HCT116 (cell line): Measurements from ENCODE around the gene AFAP1. TPM values are rescaled to one million over a fixed set of nuclear protein-coding genes. Genes with fewer than 3 reads are reported as not detected.

Source experiments
- ATAC-seq: fragments of 200-7000 bp; cut with Tn5 transposase; 2 replicates; pipeline ENCODE4 v1.9.1; 2020; ENCODE audit warnings: mild to moderate bottlenecking, moderate library complexity
- BruUV-seq: library from RNA; stranded (reverse); fragments of 400-500 nt; replicated peaks from 2 replicates; lab custom pipeline; 2021; lab: Mats Ljungman, UMichigan
- CTCF ChIA-PET: fragments of 300-600 bp; sonication (Branson Sonifier 250); formaldehyde crosslinking; loops from one replicate; lab custom pipeline; 2021; ENCODE audit warnings: antibody characterized with exemption; lab: Charles Lee
- POLR2A ChIA-PET: fragments of 300-600, 350-600 bp; sonication (Branson Sonifier 250); formaldehyde crosslinking; loops from one replicate; lab custom pipeline; 2021; ENCODE audit warnings: antibody characterized with exemption; lab: Charles Lee
- RAD21 ChIA-PET, 2 experiments: fragments of 300-600 bp; sonication (Branson Sonifier 250); formaldehyde crosslinking; loops; one replicate each; lab custom pipeline; 2023; ENCODE audit warnings: low total read pairs in 2 of 2; ENCODE audit not compliant: uncharacterized antibody in 2 of 2, unreplicated experiment in 2 of 2, low non-redundant PET in 1 of 2; lab: Charles Lee
- DNase-seq: peaks from one replicate; pipeline ENCODE4 v3.0.0-alpha.2; 2010; ENCODE audit warnings: low read depth, low spot score
- H2AFZ ChIP-seq: fragments of 200-600 bp; shearing (Covaris generic), sonication (generic); 2 replicates; pipeline ENCODE4 v1.6.1; 2017; ENCODE audit warnings: low read depth, mixed run types, mixed read lengths, antibody characterized with exemption, low read length; ENCODE audit not compliant: poor library complexity, severe bottlenecking
- H3K27ac ChIP-seq: 2 replicates; pipeline ENCODE4 v1.5.1; 2012; ENCODE audit warnings: low read depth, low read length
- H3K27me3 ChIP-seq: fragments of 200-600 bp; sonication (generic); 2 replicates; pipeline ENCODE4 v1.6.1; 2016; ENCODE audit warnings: mixed run types, low read length, mixed read lengths; ENCODE audit not compliant: insufficient read depth
- H3K36me3 ChIP-seq, 2 experiments: fragments of 200-500 bp in 1 of 2; fragments of 200-600 bp in 1 of 2; sonication (Bioruptor generic) in 1 of 2; sonication (generic) in 1 of 2; 2 replicates each; pipeline versions ENCODE4 v1.5.1 to v1.6.1; 2014 to 2016; ENCODE audit warnings: low read length in 2 of 2, inconsistent platforms in 1 of 2, mixed read lengths in 1 of 2, mixed run types in 1 of 2; ENCODE audit not compliant: insufficient read depth in 2 of 2, control insufficient read depth in 1 of 2
- H3K4me1 ChIP-seq, 2 experiments: fragments of 200-600 bp in 1 of 2; sonication (generic) in 1 of 2; 2 replicates each; pipeline versions ENCODE4 v1.5.1 to v1.6.1; 2012 to 2017; ENCODE audit warnings: low read length in 2 of 2, inconsistent platforms in 1 of 2, mild to moderate bottlenecking in 1 of 2, mixed read lengths in 1 of 2, mixed run types in 1 of 2, moderate library complexity in 1 of 2; ENCODE audit not compliant: insufficient read depth in 2 of 2, control insufficient read depth in 1 of 2
- H3K4me2 ChIP-seq: fragments of 200-600 bp; sonication (generic); 2 replicates; pipeline ENCODE4 v1.6.1; 2017; ENCODE audit warnings: mixed run types, low read length, mixed read lengths
- H3K4me3 ChIP-seq, 2 experiments: fragments of 200-600 bp in 1 of 2; sonication (generic) in 1 of 2; replicated peaks in 1 of 2; 2 replicates each; pipeline ENCODE4 v1.5.1; 2011 to 2016; ENCODE audit warnings: low read length in 2 of 2, control low read depth in 1 of 2, low read depth in 1 of 2, mild to moderate bottlenecking in 1 of 2, mixed read lengths in 1 of 2, mixed run types in 1 of 2
- H3K79me2 ChIP-seq: fragments of 200-600 bp; sonication (generic); 2 replicates; pipeline ENCODE4 v1.6.1; 2017; ENCODE audit warnings: mild to moderate bottlenecking, mixed run types, low read length, moderate library complexity, mixed read lengths; ENCODE audit not compliant: insufficient read depth
- H3K9ac ChIP-seq: fragments of 200-600 bp; sonication (generic); 2 replicates; pipeline ENCODE4 v1.6.1; 2016; ENCODE audit warnings: low read length, mixed read lengths
- H3K9me2 ChIP-seq: fragments of 200-600 bp; sonication (generic), shearing (Covaris generic); 2 replicates; pipeline ENCODE4 v1.6.1; 2017; ENCODE audit warnings: mixed run types, mild to moderate bottlenecking, moderate library complexity; ENCODE audit not compliant: insufficient read depth
- H3K9me3 ChIP-seq, 2 experiments: fragments of 200-500 bp in 1 of 2; fragments of 200-600 bp in 1 of 2; sonication (Bioruptor generic) in 1 of 2; sonication (generic) in 1 of 2; 2 replicates each; pipeline ENCODE4 v1.6.1; 2014 to 2017; ENCODE audit warnings: low read length in 2 of 2, mixed read lengths in 2 of 2, inconsistent platforms in 1 of 2, low read depth in 1 of 2, mild to moderate bottlenecking in 1 of 2, mixed run types in 1 of 2, moderate library complexity in 1 of 2; ENCODE audit not compliant: control insufficient read depth in 1 of 2, insufficient read depth in 1 of 2
- H4K20me1 ChIP-seq: fragments of 200-600 bp; sonication (generic), shearing (Covaris generic); 2 replicates; pipeline ENCODE4 v1.6.1; 2017; ENCODE audit warnings: mixed run types, mild to moderate bottlenecking, moderate library complexity; ENCODE audit not compliant: insufficient read depth
- EZH2 ChIP-seq: fragments of 200-600 bp; sonication (generic); IDR thresholded peaks from 2 replicates; pipeline ENCODE4 v1.6.1; 2017; ENCODE audit warnings: antibody characterized with exemption, mixed run types
- JUND ChIP-seq: IDR thresholded peaks from 2 replicates; pipeline ENCODE4 v1.6.1; 2012
- POLR2AphosphoS5 ChIP-seq: IDR thresholded peaks from 2 replicates; pipeline ENCODE4 v1.6.1; 2011; ENCODE audit warnings: mild to moderate bottlenecking, low read depth, low read length, moderate library complexity
- SIN3A ChIP-seq: IDR thresholded peaks from 2 replicates; pipeline ENCODE4 v1.6.1; 2012; ENCODE audit warnings: low read depth
- SP1 ChIP-seq: IDR thresholded peaks from 2 replicates; pipeline ENCODE4 v1.6.1; 2012; ENCODE audit warnings: low read depth
- SRF ChIP-seq: IDR thresholded peaks from 2 replicates; pipeline ENCODE4 v1.6.1; 2012; ENCODE audit warnings: low read depth
- intact Hi-C: fragments of 100-400 bp; cut with micrococcal nuclease; formaldehyde crosslinking; loops from 2 replicates; pipeline ENCODE4 v1.10.0; 2022
- total RNA-seq: library from RNA; stranded (reverse); gene quantifications from one replicate; pipeline ENCODE4 v1.2.1, GENCODE V29; 2021; ENCODE audit not compliant: unreplicated experiment
- TF ChIP-seq, protein P1 (sequence below): IDR thresholded peaks from 2 replicates; pipeline ENCODE4 v1.6.1; 2012; ENCODE audit warnings: low read depth
- TF ChIP-seq, protein P2 (sequence below): IDR thresholded peaks from 2 replicates; pipeline ENCODE4 v1.6.1; 2012
- TF ChIP-seq, protein P3 (sequence below): IDR thresholded peaks from 2 replicates; pipeline ENCODE4 v1.6.1; 2011; ENCODE audit warnings: mild to moderate bottlenecking, low read length, moderate library complexity; ENCODE audit not compliant: insufficient replicate concordance; ENCODE audit errors: extremely low read depth

Gene AFAP1
- total RNA-seq, 1 experiment from 2014 or later = 19.4 TPM

DNA sequence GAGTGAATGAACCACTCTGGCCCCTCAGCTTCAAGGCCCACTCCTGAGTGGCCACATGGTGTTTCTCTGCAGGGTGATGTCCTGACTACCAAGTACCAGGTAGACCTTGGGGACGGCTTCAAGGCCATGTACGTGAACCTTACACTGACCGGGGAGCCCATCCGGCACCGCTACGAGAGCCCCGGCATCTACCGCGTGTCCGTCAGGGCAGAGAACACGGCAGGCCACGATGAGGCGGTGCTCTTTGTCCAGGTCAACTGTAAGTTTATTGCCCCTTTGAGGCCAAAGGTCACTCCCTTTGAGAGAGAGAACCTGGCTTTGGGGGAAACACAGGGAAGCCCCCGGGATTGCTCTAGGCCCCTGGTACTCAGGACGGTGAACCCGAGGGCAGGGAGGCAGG, 216.0 kb downstream of the AFAP1 start (continued):
- TF ChIP-seq, protein P1, sequence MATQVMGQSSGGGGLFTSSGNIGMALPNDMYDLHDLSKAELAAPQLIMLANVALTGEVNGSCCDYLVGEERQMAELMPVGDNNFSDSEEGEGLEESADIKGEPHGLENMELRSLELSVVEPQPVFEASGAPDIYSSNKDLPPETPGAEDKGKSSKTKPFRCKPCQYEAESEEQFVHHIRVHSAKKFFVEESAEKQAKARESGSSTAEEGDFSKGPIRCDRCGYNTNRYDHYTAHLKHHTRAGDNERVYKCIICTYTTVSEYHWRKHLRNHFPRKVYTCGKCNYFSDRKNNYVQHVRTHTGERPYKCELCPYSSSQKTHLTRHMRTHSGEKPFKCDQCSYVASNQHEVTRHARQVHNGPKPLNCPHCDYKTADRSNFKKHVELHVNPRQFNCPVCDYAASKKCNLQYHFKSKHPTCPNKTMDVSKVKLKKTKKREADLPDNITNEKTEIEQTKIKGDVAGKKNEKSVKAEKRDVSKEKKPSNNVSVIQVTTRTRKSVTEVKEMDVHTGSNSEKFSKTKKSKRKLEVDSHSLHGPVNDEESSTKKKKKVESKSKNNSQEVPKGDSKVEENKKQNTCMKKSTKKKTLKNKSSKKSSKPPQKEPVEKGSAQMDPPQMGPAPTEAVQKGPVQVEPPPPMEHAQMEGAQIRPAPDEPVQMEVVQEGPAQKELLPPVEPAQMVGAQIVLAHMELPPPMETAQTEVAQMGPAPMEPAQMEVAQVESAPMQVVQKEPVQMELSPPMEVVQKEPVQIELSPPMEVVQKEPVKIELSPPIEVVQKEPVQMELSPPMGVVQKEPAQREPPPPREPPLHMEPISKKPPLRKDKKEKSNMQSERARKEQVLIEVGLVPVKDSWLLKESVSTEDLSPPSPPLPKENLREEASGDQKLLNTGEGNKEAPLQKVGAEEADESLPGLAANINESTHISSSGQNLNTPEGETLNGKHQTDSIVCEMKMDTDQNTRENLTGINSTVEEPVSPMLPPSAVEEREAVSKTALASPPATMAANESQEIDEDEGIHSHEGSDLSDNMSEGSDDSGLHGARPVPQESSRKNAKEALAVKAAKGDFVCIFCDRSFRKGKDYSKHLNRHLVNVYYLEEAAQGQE = no peak
- TF ChIP-seq SP1 (no peak), POLR2AphosphoS5 (no peak), SIN3A (no peak), EZH2 (no peak), SRF (no peak)
- TF ChIP-seq, protein P2, sequence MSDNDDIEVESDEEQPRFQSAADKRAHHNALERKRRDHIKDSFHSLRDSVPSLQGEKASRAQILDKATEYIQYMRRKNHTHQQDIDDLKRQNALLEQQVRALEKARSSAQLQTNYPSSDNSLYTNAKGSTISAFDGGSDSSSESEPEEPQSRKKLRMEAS = no peak

DNA sequence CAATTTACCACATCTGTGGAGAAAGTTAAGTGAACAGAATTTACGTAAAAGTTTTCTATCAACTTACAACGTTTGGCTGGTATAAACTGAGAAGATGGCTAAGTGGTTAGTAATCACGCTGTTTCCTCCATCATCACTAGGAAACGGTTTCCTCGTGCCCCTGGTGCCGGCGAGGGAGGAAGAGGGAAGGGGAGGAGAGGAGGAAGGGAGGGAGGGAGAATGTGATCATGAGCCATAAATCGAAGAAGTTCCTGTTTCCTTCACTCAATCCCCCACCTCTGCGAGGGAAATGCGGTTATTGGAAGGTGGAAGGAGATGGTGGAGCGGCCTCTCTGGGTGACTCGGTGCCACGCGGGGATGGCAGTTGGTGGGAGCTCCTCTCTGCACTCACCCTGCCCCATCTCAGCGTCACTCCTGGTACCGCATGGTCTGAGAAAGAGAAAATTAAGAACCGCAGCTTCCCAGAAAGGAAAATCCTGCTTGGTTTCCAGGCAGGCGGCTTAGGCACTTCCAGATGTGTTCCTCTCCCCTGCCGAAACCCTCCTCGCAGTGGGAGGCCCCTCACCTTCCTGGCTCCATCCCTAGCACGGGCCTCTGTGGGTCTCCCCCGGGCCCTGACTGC, 216.8 kb downstream of the AFAP1 start:
- ChIA-PET CTCF (interaction anchor here (0.6 kb wide), 1 partner anchor 265 kb away, joined by 3 read pairs; no protein-coding TSS in a partner anchor), POLR2A (no interaction called here)

More for the DNA sequence above, 216.8 kb downstream of the AFAP1 start:
- Histone ChIP-seq H3K9ac (no peak overlapping the region), H3K9me3 (no peaks in the 10 kb centered on the region; a peak in 1 of 4 replicates), H3K79me2 (no peaks in the 10 kb centered on the region), H3K4me1 (peaks cover 0 to 3% of the 10 kb centered on the region in 2 experiments; a peak in 1 of 4 replicates), H2AFZ (no peak overlapping the region), H3K4me3 (no peak overlapping the region), H3K4me2 (no peak overlapping the region), H3K36me3 (no peaks in the 10 kb centered on the region), H3K27me3 (no peaks in the 10 kb centered on the region), H4K20me1 (no peaks in the 10 kb centered on the region), H3K27ac (no peak overlapping the region), H3K9me2 (no peaks in the 10 kb centered on the region)
- ATAC-seq = no peak
- RAD21 ChIA-PET = no interaction called here
- DNase-seq = no peak
- TF ChIP-seq EZH2 = no peak
- no peak for TF ChIP-seq JUND
- TF ChIP-seq, protein P3, sequence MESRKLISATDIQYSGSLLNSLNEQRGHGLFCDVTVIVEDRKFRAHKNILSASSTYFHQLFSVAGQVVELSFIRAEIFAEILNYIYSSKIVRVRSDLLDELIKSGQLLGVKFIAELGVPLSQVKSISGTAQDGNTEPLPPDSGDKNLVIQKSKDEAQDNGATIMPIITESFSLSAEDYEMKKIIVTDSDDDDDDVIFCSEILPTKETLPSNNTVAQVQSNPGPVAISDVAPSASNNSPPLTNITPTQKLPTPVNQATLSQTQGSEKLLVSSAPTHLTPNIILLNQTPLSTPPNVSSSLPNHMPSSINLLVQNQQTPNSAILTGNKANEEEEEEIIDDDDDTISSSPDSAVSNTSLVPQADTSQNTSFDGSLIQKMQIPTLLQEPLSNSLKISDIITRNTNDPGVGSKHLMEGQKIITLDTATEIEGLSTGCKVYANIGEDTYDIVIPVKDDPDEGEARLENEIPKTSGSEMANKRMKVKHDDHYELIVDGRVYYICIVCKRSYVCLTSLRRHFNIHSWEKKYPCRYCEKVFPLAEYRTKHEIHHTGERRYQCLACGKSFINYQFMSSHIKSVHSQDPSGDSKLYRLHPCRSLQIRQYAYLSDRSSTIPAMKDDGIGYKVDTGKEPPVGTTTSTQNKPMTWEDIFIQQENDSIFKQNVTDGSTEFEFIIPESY = no peak
- BruUV-seq = no TSS peak
- intact Hi-C loops = no loop called here
